ENCODE measurements around the gene PRDM16. TPM values are rescaled to one million over a fixed set of nuclear protein-coding genes. Genes with fewer than 3 reads are reported as not detected.

The PRDM16 gene
- total RNA-seq, 2 donors from 2014 or later, result 0.79 to 6.1 TPM

DNA sequence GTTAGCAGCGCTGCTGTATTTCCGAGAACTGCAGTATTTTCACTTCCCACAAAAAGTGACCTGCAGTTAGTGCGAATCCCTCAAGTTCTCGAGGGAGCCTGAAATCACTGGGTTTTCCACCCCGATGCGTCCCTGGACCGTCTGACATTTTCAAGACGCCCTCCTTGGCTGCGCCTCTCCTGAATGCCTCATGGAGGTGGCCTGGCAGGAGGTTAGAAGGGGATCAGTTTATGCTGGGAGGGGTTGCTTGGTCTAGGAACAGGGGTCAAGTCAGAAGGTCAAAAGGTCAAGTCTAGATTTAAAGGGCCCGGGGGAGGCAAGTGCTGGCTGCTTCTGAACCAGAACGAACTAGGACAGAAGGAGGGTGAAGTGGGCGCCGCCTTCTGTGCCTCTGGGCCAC, 176.8 kb downstream of the PRDM16 start:
- H3K9me3 ChIP-seq, result no peaks in the 10 kb centered on the region
- no peak overlapping the region for H3K9ac ChIP-seq (ENCODE audit: low read depth in 2 of 2, low read length in 2 of 2)
- no peaks in the 10 kb centered on the region for H3K4me1 ChIP-seq
- no peak overlapping the region for H3K27ac ChIP-seq
- no peak for DNase-seq
- no peaks in the 10 kb centered on the region for H3K27me3 ChIP-seq
- no peaks in the 10 kb centered on the region for H3K36me3 ChIP-seq
- no peak for TF ChIP-seq CTCF (IDR thresholded peaks at IDR 0.05)
- H3K4me3 ChIP-seq, result no peak overlapping the region
- intact Hi-C loops (cut with DNase I), result no loop called here

DNA sequence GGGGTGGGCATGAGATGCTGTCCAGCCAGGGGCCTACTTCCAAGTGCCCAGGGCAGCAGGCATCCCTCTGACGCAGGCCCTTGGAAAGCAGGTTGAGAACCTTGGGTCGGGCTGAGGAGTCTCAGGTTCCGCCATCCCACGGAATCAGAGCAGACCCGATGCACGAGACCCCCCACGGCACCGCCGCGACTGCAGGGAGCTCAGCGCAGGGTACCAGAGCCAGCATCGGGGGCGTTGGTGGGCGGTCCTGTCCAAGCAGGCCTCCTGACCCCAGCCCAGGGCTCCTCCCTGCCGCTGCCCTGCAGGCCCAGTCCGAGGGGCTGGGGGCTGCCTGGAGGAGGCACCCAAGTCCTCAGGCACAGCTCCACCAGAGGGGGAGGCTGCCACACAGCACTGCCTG, 177.2 kb downstream of the PRDM16 start:
- no peaks in the 10 kb centered on the region for H3K27me3 ChIP-seq
- no peaks in the 10 kb centered on the region for H3K4me1 ChIP-seq
- intact Hi-C loops (cut with DNase I), result no loop called here
- H3K36me3 ChIP-seq, result no peaks in the 10 kb centered on the region
- TF ChIP-seq CTCF (IDR thresholded peaks at IDR 0.05), result no peak
- DNase-seq, result no peak
- H3K9ac ChIP-seq (ENCODE audit: low read depth in 2 of 2, low read length in 2 of 2), result no peak overlapping the region
- no peaks in the 10 kb centered on the region for H3K9me3 ChIP-seq
- H3K4me3 ChIP-seq, result no peak overlapping the region
- no peak overlapping the region for H3K27ac ChIP-seq

DNA sequence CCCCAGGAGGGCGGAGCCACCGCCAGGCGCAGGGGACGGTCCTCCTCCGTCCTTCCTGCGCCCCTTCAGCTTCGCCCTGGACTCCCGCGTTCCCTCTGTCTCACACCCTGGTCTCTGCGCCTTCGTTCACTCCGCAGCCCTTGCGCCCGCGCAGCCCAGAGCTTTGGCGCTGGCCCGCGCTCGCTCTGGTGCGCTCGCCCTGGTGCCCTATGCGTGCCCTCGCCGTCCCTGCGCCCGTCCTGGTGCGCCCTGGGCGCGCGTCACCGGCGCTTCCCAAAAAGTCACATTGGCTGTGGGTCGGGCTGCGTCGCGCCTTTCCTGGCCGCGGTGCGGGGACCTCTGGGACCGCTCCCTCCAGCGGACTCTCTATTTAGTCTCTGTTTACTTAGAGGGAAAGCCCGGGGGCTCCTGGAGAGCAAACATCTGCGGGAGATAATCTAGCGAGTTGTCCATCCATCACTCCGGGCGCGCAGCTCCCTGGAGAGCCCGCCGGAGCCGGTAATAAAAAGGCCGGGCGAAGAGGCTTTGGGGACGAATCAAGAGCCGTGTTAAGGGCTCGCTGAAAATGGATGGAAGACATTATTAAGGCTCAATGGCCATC, 178.6 kb downstream of the PRDM16 start:
- intact Hi-C loops (cut with DNase I), result no loop called here
- Histone ChIP-seq H3K36me3 (no peaks in the 10 kb centered on the region), H3K27me3 (no peaks in the 10 kb centered on the region), H3K9ac (ENCODE audit: low read depth in 2 of 2, low read length in 2 of 2) (no peak overlapping the region), H3K4me3 (no peak overlapping the region), H3K9me3 (no peaks in the 10 kb centered on the region), H3K4me1 (no peaks in the 10 kb centered on the region), H3K27ac (no peak overlapping the region)
- DNase-seq, result no peak
- TF ChIP-seq CTCF (IDR thresholded peaks at IDR 0.05), result no peak

- H3K27ac ChIP-seq, result no peak overlapping the region
- no peaks in the 10 kb centered on the region for H3K36me3 ChIP-seq
- DNase-seq, result no peak
- no peak for TF ChIP-seq CTCF (IDR thresholded peaks at IDR 0.05)
- H3K27me3 ChIP-seq, result no peaks in the 10 kb centered on the region
- H3K4me1 ChIP-seq, result no peaks in the 10 kb centered on the region
- H3K4me3 ChIP-seq, result no peak overlapping the region
- H3K9ac ChIP-seq (ENCODE audit: low read depth in 2 of 2, low read length in 2 of 2), result no peak overlapping the region
- intact Hi-C loops (cut with DNase I), result no loop called here
- no peaks in the 10 kb centered on the region for H3K9me3 ChIP-seq
Observed at GRCh38 chr1:3248155-3249141, 179.4 kb downstream of the PRDM16 start.

- DNase-seq, result no peak
- H3K27ac ChIP-seq, result no peak overlapping the region
Observed at GRCh38 chr1:3249231-3249630, 180.2 kb downstream of the PRDM16 start.

More at GRCh38 chr1:3249231-3249630, 180.2 kb downstream of the PRDM16 start:
- Histone ChIP-seq H3K27me3 (no peaks in the 10 kb centered on the region), H3K4me1 (no peaks in the 10 kb centered on the region), H3K9ac (ENCODE audit: low read depth in 2 of 2, low read length in 2 of 2) (no peak overlapping the region), H3K36me3 (no peaks in the 10 kb centered on the region), H3K9me3 (no peaks in the 10 kb centered on the region), H3K4me3 (no peak overlapping the region)
- intact Hi-C loops (cut with DNase I), result no loop called here
- TF ChIP-seq CTCF (IDR thresholded peaks at IDR 0.05), result no peak

Data from colonic mucosa (tissue), 4 donors.